Measurements from ENCODE around the gene FYCO1.
"Not testable (repeated sequence)": the region's sequence is repeated elsewhere in the genome, so short reads cannot be mapped to it uniquely, and the experiment has no call there.

Gene FYCO1

DNA sequence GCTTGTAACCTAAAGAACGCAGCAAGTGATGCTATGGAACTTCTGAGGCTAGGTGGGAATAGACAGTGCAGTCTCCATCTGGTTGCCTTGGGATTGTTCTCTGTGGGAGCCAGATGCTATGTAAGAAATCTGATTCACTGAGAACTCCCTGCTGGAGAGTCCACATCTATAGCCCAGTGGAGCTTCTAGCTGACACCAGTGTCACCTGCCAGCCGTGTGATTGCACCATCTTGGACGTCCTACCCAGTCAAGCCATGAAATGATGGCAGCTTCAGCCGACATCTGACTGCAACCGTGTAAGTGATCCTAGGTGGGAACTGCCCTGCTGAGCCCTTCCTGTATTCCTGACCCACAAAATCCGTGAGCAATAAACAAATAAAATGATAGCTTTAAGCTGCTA lies 12.4 kb upstream of the FYCO1 start:
- no peak for DNase-seq

- DNase-seq = no peak
Measured at GRCh38 chr3:46007280-46007679, 11.7 kb upstream of the FYCO1 start.

DNA sequence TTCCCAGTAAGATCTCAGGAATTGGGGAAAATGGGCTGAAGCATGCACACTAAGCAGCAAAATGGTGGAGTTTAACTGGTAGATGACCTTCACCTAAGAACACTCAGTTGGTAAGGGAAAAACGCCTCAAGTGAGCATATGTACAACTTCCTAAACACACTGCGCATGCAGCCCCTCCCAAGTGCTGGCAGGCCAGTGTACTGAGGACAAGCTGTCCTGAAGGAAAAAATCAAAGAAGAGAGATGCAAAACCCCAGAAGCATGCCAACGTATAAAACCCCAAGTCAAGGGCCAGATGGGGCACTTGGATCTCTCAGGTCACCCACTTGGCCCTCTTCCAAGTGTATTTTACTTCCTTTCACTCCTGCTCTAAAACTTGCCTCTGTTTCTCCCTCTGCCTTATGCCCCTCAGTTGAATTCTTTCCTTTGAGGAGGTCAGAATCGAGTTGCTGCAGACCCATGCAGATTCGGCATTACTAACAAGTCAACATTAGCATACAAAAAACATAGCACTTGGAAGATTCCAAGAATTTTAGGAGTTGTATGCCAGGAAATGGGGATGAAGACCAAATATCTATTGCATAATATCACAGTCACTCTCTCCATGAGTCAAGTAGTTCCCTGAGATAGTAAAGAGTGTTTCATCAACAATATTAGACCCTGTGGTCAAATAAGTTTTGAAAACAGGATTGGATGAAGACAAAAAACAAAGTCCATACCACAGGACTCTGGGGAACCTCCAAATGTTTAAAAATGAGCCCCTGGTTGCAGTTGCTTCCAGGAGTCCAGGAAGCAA lies 10.8 kb upstream of the FYCO1 start:
- no peak for DNase-seq

- DNase-seq = not testable (repeated sequence)
Measured at GRCh38 chr3:46003706-46004105, 8.1 kb upstream of the FYCO1 start.

DNA sequence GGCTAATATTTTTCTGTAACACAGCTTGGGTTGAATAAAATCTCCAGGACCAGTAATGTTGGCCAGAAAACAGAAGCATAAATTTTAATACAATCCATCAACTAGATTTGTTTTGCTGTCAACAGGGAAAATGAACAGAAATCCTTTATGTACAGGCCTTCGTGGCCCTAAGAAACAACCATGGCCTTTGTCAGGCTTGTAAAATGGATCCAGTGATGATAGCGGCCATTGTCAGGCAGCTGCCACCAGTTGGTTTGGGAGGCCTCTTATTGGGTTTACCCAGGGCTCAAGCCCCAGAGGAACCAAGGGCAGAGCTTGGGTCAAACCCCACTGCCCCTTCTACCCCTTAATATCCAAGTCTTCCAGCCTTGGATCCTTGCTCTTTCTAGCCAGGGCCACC lies 5.6 kb upstream of the FYCO1 start:
- DNase-seq = no peak

DNA sequence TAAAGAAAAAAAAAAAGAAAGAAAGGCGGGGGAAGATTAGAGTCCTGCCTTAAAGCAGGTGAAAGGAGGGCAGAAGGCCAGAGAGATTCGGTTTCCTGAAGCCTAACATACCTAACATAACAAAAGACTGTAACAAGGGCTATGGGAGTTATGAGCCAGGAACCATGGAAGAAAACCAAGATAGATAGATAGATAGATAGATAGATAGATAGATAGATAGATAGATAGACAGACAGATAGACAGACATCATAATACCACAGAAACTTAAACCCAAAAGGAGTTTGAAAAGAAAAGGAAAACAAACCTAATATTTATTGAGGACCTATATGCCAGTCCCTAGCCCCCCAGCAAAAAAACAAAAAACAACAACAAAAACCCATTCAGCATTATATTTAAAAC lies 2.3 kb upstream of the FYCO1 start:
- DNase-seq = no peak

GRCh38 chr3:45997499-45997898 lies 1.9 kb upstream of the FYCO1 start:
- DNase-seq = not testable (repeated sequence)

DNA sequence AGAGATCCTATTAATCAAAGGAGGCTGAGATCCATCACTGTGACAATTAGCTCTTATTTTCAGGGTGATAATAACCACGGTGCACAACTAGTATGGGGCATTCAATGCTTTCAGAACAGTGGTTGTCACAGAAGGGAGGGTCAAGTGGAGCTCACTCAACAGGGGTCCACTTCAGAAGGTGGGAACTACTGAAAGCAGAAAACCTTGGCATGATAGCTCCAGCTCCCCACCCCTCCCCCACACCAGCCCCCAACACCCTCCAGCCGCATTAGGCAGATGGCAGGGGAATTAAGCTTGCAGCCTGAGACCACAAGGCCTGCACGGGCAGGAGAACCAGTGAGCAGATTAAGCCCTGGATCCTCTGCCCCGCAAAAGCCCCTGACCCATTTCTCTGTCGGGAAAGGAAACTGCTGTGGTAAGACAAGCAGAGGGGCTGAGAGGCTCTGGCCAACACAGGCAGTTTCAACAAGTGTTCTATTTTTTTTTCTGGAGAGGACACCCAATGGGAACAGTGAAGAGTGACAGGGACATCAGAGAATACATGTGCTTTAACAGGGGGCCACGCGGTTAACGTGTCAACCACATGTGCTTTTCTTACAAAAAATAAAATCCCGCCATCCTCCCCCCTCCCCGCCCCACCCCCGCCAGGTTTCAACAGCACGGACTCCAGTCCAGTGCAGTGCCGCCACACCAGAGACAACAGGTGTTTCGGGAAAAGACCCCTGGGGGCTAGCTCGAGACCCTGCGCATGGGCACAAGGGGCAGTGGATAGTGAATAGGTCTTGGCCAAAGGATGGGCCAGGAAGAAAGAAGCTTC lies 997 bp downstream of the FYCO1 start:
- DNase-seq = no peak

DNA sequence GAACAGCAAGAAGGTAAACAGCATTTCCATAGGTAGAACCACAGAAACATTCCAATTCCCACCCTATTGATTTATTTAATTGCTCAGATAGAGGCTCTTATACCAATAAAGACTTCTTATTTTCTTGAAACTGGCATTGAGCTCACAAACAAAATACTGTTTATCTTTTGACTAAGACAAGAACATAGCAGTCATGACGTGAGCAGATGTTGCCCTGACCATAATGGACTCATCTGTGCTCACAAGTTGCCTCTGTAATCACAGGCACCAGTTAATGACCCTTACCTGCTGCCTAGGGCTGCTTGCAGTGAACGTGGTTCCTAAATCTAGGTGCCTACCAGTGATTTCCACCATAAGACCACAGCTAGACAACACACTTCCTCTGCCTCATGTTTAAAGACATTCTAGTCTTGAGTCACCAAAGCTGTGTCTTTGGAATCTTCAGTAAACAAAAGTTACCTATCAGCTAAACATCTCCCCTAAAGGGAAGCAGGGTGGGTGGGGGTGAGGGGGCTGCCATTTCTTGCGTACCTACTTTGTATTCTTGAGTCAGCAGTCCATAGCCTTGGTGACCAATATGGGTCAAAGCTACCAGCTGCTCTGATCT lies 2.1 kb downstream of the FYCO1 start:
- no peak for DNase-seq

DNA sequence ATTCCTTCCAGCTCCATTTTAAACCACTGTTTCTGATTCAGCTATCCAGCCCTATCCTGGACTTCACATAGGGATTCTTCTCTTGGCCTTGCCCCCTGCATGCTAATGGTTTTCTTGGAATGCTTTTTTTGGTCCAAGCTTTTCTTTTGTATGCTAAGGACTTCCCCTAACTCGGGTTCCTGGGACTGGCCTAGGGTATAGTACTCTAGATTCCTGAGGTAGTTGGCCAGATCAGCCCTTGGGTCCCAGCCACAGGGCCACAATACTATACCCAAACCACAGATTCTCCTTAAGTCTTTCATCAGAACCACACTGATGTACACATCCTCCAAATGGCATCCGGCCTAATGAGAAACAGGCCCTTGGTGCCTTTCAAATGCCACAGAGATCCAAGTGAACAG lies 2.8 kb downstream of the FYCO1 start:
- no peak for DNase-seq

DNA sequence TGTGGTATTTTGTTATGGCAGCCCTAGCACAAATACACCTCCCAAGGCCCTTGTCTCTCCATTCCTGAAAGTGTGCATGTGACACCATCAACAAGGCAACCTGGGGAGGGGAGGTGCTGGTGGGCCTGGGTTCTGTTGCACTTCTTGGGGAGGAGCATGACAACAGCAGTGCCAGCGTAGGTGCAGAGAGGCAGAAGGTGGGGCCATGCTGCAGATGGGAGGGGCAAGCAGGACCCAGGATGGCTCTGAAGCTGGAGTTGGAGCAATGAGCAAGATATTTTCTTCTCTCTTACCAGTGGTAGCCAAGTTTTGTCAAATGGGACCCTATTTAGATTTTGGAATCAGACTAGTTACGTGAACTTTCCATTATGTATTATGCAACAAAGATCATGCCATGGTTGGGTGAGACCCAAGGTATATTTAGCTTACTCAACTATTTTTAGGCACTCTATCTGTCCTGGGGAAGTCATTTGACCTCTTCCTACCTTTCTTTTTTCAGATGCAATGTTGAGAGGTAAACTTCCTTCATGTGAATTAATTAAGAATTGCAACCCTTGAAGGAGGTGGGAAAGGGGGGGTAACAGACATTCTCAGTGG lies 3.4 kb downstream of the FYCO1 start:
- no peak for DNase-seq

- no peak for DNase-seq
Measured at GRCh38 chr3:45991341-45991740, 4.3 kb downstream of the FYCO1 start.

DNA sequence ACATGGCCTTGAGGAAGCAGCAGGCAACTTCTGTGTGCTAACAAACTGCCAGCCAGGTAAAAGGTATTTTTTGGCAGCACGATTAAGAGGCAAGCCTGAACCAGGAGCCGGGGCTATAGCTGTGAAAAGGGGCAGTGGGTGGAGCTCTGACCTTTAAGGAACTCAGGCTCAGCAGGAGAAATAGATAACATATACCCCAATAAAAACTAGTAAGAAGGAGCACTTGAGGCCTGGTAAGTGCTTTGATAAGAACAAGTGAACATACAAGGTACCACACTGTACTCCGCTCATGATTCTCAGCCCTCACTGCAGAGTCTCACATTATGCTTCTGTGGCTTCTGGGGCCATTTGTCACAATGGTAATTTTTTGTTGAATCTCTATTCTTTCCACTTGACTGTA lies 5.4 kb downstream of the FYCO1 start:
- no peak for DNase-seq

DNA sequence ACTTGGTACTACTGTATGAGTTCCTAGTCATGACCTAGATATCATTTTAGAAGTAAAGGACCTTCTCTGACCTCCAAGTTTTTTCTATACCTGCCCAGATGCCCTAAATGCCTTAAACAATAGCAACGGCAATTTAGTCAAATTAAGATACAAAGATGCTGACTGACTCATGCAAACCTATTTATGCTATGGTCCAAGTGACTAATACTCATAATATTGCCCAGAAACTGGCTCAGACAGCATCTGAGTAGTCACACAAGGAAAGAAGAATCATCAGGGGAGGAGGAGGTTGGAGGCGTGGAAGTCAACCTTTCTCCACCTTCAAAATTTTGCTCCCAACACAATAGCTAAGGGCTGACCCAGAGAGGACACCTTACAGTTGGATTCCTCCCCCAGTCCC lies 6.8 kb downstream of the FYCO1 start:
- DNase-seq = no peak

GRCh38 chr3:45988362-45988761 lies 7.3 kb downstream of the FYCO1 start:
- no peak for DNase-seq

DNA sequence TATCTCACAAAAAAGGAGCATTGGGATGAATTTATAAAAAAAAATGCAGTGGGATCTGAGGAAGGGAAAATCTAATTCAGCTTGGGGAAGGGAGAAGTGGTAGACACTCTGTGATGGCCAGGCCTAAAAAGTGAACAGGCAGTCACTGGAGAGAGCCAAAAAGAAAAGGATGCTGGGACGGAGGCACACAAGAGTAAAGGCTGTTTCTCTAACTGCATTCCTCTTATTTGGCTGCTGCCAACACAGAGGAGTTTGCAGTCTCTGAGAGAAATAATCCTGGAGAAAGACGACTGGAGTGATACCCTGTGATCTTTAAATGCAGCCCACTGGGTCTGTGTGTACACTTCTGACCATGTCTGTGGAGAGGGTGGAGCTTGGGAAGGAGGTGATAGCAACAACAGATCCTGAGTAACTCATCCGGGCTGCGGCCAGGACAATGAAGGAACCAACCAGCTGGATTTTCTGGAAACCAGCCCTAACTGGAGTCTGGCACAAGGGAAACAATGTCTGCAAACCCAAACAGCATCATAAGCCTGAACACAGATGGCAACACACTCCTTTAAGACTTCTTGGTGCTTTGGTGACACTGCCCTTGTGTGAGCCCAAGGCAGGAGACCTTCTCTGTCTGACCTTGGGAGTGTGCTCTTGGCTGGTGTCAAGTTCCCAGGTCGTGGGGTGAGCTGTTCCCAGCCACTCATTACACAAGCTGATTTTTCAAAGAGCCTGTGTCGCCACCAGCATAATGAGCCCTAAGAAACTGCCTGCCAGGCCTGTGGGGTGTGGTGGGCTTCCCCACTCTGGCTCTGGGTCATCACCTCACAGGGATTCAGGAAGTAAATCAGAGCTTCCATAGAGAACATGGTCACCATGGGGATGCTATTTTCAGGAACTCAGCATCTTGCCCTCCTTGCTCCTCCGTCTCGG lies 8.0 kb downstream of the FYCO1 start:
- DNase-seq = no peak

DNA sequence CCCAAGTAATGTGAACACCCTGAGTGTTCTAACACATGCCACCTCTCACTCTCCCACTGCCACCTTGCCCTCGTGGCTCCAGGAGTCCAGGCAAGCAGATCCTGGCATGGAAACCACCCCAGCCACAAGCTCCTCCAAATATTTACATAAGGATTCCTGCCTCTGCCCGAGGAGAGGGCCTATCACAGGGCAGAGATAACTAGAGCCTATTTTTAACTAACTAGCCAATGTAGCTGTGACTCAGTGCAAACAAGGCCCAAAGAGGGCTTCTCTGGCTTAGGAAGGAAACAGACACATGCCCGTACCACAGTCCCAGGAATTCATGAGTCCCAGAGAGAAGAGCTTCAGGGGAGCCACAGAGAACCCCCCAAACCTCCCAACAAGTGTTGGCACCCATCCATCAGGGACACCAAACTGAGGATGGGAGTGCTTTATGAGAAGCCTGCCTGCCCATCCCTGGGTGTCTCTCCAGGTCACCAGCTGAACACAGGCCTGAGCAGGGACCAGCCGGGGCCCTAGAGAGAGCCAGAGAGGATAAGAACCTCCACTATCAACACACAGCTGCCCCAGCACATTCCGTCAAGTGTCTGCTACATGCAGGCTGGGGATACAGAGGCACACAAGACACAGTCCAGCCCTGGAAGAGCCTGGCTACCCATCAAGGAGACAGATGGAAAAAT lies 9.2 kb downstream of the FYCO1 start:
- DNase-seq = no peak

DNA sequence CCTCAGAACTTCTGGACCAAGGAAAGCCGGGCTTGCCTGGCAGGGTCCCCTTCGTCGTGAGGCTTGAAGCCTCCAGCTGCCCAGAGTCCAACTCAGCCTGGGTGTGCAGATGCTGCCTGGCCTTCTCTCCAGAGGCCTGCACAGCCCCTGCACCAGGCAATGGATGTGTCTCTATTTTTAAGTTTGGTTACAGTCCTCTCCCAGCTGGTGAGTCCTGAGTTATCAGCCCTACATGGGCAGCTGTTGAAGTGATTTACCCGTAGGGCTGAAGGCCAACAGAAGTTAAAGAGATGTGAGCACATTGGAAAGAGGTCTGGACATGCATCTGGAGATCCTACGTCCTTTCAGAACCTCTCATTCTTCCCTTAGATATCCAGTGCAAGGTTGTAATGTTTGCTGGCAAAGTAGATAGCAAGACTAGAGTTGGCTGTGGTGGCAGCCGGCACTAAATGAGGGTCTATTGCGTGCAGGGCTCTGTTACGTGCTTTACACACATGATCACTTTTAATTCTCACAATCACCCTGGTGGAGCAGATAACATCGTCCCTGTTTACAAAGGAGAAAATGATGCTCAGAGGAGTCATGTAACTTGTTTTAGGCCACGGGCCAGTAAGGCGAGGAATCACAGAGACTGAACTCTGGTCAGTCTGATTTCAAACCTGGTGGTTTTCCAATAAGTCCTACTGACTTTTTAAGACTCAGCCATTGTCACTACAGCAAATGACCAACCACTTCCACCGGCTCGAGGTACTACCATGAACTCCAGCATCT lies 9.9 kb downstream of the FYCO1 start:
- no peak for DNase-seq

- DNase-seq = no peak
Measured at GRCh38 chr3:45984331-45985312, 11.0 kb downstream of the FYCO1 start.

DNA sequence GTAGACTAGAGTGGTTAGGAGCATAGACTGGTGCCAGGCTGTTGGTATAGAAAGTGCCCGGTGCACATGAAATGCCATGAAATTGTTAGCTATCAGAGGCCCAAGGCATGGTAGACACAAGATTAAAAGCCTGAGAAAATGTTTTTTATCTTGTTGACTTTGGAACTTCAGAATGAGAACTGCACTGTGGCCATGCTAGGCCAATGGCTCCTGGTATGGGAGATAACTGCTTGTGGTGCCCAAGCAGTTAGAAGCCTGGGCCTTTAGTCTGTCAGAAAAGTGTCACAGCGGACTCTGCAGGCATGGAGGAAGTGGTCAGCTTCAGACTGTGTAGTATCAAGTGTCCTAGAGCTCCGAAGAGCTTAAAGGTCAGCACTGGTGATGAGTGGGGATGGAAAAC lies 11.9 kb downstream of the FYCO1 start:
- DNase-seq = no peak
